ENCODE measurements around the gene DNAJC6.

- no peak for TF ChIP-seq CTCF (IDR thresholded peaks at IDR 0.05)
- TF ChIP-seq ZFX (IDR thresholded peaks at IDR 0.05; ENCODE audit: borderline replicate concordance): no peak
Observed at GRCh38 chr1:65344171-65344814, 35.0 kb downstream of the DNAJC6 start.

All from 22Rv1 (cell line).